ENCODE results near the gene HRK.
"Not testable (repeated sequence)": the region's sequence is repeated elsewhere in the genome, so short reads cannot be mapped to it uniquely, and the experiment has no call there.

HRK gene

DNA sequence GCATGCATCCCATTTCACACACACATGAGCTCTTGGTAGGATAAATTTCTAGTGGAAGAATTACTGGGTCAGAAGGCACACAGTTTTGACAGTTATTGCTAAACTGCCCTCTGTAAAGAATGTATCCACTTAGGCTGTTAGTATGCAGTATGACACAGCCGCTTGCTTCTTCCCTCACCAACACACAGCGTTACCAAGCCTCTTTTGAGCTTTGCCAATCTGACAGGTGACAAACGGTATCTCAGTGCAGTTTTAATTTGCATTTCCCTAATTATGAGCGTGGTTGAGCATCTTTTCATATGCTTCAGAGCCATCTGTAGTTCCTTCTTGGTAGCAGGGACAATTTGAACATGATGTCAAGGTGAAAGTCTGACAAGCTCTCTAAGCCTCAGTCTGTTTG is 42.9 kb downstream of the HRK start:
- in situ Hi-C loops (cut with MboI; ENCODE audit: low pct_unique_long_range_greater_than_20kb, low sequenced_read_pairs): no loop called here
- DNase-seq: no peak

GRCh38 chr12:116837097-116837496 is 44.1 kb downstream of the HRK start:
- DNase-seq: no peak
- in situ Hi-C loops (cut with MboI; ENCODE audit: low pct_unique_long_range_greater_than_20kb, low sequenced_read_pairs): no loop called here

DNA sequence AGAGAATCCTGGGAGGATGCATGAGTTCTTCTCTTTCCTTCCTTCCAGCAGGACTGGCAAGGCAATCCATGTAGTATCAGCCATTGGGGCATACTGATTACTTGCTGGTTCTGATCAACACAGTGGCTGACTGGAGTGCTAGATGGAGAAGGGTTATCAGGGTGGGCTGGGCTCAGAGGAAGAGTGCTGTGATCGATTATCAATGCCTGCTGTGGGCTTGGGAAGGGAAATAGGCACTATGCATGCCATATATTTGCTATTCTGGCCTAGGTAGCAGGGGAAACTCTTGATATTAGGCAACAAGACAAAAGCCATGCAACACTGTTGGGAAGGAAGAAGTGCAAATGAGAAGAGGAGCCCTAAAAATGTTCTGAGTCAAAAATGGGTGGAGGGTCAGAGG is 45.8 kb downstream of the HRK start:
- in situ Hi-C loops (cut with MboI; ENCODE audit: low pct_unique_long_range_greater_than_20kb, low sequenced_read_pairs): no loop called here
- DNase-seq: no peak

GRCh38 chr12:116833474-116833873 is 47.8 kb downstream of the HRK start:
- in situ Hi-C loops (cut with MboI; ENCODE audit: low pct_unique_long_range_greater_than_20kb, low sequenced_read_pairs): no loop called here
- DNase-seq: no peak

GRCh38 chr12:116832353-116832752 is 48.9 kb downstream of the HRK start:
- in situ Hi-C loops (cut with MboI; ENCODE audit: low pct_unique_long_range_greater_than_20kb, low sequenced_read_pairs): no loop called here
- DNase-seq: no peak

DNA sequence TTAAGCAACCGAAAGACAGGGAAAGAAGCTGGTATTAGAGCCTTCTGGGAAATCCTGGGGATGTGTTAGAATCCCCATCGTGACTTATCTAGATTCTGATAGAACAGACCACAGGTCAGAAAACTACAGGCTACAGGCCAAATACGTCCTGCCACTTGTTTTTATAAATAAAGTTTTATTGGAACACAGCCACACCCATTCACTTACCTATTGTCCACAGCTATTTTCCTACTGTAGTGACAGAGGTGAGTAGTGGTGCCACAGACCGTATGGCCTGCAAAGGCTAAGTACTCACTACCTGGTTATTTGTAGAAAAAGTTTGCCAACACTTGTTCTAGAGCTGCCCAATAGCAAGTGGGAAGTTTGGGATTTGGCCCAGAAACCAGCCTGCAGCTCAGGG is 53.8 kb downstream of the HRK start:
- DNase-seq: no peak

DNA sequence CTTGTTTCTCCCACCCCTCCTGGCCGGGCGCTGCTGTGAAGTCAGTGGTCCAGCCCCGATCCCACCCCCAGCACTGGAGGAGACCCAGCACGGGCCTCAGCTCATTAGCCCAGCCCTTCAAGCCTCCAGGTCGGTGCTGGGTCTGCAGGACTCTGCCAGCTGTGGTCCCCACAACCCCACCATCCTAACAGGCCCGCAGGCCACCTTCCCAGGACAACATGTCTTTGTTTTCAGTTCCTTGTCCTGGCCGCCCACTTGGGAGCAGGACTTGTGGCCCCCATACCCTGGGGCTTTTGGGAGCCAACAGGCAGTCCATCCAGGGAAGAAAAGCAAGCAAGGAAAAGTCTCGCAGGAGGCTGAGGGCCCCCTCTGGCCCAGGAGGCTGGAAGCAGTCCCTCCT is 60.0 kb downstream of the HRK start:
- no peak for DNase-seq
- in situ Hi-C loops (cut with MboI; ENCODE audit: low pct_unique_long_range_greater_than_20kb, low sequenced_read_pairs): no loop called here

More for the DNA sequence above, 53.8 kb downstream of the HRK start:
- in situ Hi-C loops (cut with MboI; ENCODE audit: low pct_unique_long_range_greater_than_20kb, low sequenced_read_pairs): no loop called here

- in situ Hi-C loops (cut with MboI; ENCODE audit: low pct_unique_long_range_greater_than_20kb, low sequenced_read_pairs): no loop called here
- DNase-seq: no peak
Measured at GRCh38 chr12:116820064-116820656, 61.1 kb downstream of the HRK start.

DNA sequence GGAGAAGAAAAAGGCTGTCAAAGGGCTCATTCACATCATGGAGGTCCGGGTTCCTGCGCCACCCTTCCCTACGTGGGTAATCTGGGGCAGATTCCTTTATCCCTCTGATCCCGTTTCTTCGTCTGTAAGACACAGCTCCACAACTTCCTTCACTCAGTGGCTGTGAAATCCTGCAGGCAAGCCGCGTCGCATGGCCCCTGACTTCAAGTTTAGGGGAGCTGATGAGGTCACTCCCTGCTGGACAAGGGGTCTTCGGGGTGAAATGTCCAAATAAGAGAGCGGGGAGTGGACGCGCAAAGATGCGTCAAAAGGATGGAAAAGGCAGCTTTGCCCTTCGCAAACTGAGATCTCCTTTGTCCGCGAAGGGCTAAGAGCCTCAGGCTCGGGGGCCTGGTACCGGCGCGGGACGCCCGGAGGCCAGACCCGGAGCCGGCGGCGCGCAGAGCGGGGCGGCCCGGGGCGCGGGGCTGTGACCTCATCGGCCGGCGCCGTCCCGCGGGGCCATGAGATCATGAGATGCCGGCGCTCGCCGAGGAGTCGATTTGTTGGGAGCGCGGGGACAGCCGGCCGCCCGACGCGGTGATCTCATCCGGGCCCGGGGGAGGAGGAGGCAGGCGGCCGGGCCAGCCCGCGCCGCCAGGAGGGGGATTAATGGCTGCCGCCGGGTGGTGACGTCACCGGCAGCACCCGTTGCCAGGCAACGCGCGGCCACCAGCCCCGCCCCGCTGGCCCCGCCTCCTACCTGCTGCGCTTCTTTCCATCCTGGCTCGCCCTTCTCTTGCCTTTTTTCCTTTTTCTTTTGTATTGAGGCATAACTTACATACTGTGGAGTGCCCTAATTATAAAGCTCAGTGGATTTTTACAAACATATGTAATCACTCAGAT is 62.1 kb downstream of the HRK start:
- peak; percentile 92 for DNase-seq
- in situ Hi-C loops (cut with MboI; ENCODE audit: low pct_unique_long_range_greater_than_20kb, low sequenced_read_pairs): no loop called here

DNA sequence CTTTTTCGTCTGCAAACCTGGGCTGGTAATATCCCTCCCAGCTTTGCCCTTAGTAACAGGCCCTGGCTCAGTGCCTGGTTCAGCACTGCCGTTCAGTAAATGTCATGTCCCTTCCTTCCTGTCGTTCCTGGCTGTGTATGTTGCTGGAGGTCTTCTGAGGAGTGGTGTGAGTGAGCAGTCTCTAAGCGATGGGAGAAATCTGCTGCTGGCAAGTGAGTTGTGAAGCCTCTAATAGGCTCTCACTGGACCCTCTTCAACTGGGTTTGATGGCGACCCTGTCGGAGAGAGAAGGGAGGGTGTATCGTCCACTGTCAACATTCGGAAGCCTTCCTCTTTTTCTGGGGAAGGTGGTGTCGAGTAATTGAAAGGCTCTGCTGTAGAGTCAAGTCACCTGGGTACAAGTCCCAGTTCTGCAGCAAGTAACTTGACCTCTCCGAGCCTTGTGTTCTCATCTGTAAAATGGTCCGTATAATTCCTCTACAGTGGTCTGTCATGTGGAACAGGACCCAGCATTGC is 62.8 kb downstream of the HRK start:
- in situ Hi-C loops (cut with MboI; ENCODE audit: low pct_unique_long_range_greater_than_20kb, low sequenced_read_pairs): no loop called here
- peak; percentile 66 for DNase-seq

- in situ Hi-C loops (cut with MboI; ENCODE audit: low pct_unique_long_range_greater_than_20kb, low sequenced_read_pairs); DNase-seq: not testable (repeated sequence)
Measured at GRCh38 chr12:116814766-116815165, 66.5 kb downstream of the HRK start.

DNA sequence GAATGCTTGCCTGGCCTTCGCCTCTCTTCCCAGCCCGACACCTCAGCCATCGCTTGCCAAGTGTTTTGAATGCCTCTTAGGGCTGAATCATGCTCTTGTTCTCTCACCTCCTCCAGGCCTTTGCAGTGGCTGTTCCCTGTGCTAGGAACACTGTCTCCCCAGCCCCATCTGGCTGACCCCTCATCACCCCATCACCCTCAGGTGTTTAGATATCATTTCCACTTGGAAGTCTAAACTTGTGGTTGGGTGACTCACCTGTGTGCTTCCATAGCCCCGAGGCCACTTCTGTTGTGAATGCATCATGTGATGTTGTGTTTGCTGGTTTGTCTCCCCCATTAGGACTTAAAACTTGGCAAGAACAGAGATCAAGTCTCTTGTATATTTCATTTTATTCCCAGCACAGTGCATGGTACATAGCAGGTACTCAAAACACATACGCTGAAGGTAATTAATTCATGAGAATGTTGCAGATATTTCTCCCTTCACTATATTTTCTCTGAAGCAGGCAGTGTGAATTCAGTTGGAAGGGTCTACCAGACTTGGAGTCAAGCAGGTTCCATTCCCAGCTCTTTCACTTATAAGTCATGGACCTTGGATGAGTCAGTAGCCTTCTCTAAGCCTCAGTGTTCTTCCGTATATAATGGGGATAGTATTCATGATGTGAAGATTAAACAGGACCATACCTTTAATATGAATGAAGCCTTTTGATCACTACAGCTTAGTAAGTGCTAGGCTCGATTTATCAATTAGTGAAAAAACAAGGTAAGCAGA is 67.8 kb downstream of the HRK start:
- in situ Hi-C loops (cut with MboI; ENCODE audit: low pct_unique_long_range_greater_than_20kb, low sequenced_read_pairs): no loop called here

GRCh38 chr12:116812238-116812637 is 69.0 kb downstream of the HRK start:
- in situ Hi-C loops (cut with MboI; ENCODE audit: low pct_unique_long_range_greater_than_20kb, low sequenced_read_pairs): no loop called here
- DNase-seq: no peak

More for the DNA sequence above, 67.8 kb downstream of the HRK start:
- no peak for DNase-seq

GRCh38 chr12:116808113-116809105 is 72.8 kb downstream of the HRK start:
- DNase-seq: no peak
- in situ Hi-C loops (cut with MboI; ENCODE audit: low pct_unique_long_range_greater_than_20kb, low sequenced_read_pairs): no loop called here

DNA sequence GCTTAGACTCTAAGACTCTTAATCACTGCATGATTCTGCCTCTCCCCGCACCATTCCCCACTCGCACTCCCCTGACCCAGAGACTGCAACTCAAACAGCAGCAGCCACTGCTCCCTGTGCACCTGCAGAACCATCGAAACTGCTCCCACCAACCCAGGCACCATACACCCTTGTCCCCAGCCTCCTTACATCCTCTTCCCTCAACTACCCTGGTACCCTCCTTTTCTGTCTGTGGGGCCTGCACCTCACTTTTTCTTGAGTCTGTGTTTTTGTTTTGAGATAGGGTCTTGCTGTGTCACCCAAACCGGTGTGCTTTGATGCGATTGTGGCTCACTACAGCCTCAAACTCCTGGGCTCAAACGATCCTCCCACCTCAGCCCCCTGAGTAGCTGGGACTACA is 73.7 kb downstream of the HRK start:
- in situ Hi-C loops (cut with MboI; ENCODE audit: low pct_unique_long_range_greater_than_20kb, low sequenced_read_pairs): no loop called here
- no peak for DNase-seq

DNA sequence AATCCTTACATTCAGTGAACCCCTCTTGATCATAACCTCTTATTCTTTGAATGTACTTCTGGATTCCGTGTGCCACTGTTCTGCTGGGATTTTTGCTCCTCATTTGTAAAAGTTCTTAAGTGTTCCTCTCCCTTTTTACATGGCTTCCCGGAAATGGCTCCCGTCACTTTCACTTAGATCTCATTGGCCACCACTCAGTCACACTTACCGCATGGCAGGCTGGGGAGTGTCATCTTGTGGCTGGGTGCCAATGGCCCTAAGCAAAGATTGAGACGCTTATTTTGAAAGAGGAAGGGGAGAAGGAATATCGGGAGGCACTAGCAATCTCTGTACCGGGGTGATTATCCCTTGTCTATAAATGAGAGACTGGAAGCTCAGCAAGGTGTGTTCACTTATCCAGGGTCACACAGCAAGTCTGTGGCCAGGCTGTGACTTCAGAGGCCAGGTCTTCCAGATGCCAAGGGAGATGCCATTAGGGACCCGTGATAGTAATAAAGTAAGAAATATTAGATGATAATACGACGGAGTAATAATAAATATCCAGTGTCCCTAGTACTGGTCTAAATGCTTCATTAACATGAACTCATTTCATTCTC is 74.3 kb downstream of the HRK start:
- DNase-seq: no peak
- in situ Hi-C loops (cut with MboI; ENCODE audit: low pct_unique_long_range_greater_than_20kb, low sequenced_read_pairs): no loop called here
